HepG2 (cell line): ENCODE measurements around the gene SH2D1B. TPM values are rescaled to one million over a fixed set of nuclear protein-coding genes. Genes with fewer than 3 reads are reported as not detected.

Experiments
- ATAC-seq: fragments of 200-7000 bp; cut with Tn5 transposase; 3 replicates; pipeline ENCODE4 v1.9.1; 2020; ENCODE audit warnings: mild to moderate bottlenecking, moderate library complexity
- BruUV-seq: library from RNA; stranded (reverse); fragments of 400-500 nt; replicated peaks from 2 replicates; lab custom pipeline; 2021; lab: Mats Ljungman, UMichigan
- CTCF ChIA-PET: fragments of 300-600 bp; formaldehyde crosslinking; extraction: SDS; loops from one replicate; lab custom pipeline; 2021; ENCODE audit warnings: low total read pairs, inconsistent platforms, low intra/inter-chr PET ratio; lab: Yijun Ruan, JAX
- POLR2A ChIA-PET: fragments of 350-600 bp; sonication (Branson Sonifier 250); formaldehyde crosslinking; loops from one replicate; lab custom pipeline; 2020; ENCODE audit warnings: antibody characterized with exemption, inconsistent platforms; lab: Yijun Ruan, JAX
- DNase-seq: peaks from one replicate; pipeline ENCODE4 v3.0.0-alpha.2; 2015; ENCODE audit warnings: low spot score
- FAIRE-seq: peaks from 3 replicates; lab custom pipeline; 2011; peaks lifted over from hg19 to GRCh38; lab: Jason Lieb, UNC
- H2AFZ ChIP-seq: one replicate; pipeline ENCODE4 v1.6.1; 2011; ENCODE audit warnings: low read length, inconsistent platforms
- H3K27ac ChIP-seq: fragments of 300-600 bp; 3 replicates; pipeline ENCODE4 v1.8.0; 2011; ENCODE audit warnings: mixed run types, mild to moderate bottlenecking, mixed read lengths, low read length, inconsistent platforms; ENCODE audit not compliant: insufficient read depth; ENCODE audit errors: extremely low read length
- H3K27me3 ChIP-seq, 2 experiments: fragments of 200-600 bp in 1 of 2; 2 replicates in 1 of 2; 3 replicates in 1 of 2; pipeline versions ENCODE4 v1.6.0 to v1.8.0; 2011; ENCODE audit warnings: low read length in 2 of 2, mild to moderate bottlenecking in 2 of 2, moderate library complexity in 2 of 2, inconsistent platforms in 1 of 2; ENCODE audit not compliant: insufficient read depth in 2 of 2, control insufficient read depth in 1 of 2
- H3K36me3 ChIP-seq, 2 experiments: fragments of 200-600 bp in 1 of 2; replicated peaks in 1 of 2; 2 replicates in 1 of 2; 3 replicates in 1 of 2; pipeline versions ENCODE4 v1.5.1 to v1.8.0; 2011; ENCODE audit warnings: low read length in 2 of 2, inconsistent platforms in 1 of 2; ENCODE audit not compliant: insufficient read depth in 2 of 2, control insufficient read depth in 1 of 2
- H3K4me1 ChIP-seq: 2 replicates; pipeline ENCODE4 v1.5.1; 2012; ENCODE audit warnings: low read length, inconsistent platforms; ENCODE audit not compliant: insufficient read depth
- H3K4me2 ChIP-seq: 2 replicates; pipeline ENCODE4 v1.6.0; 2011; ENCODE audit warnings: low read depth, low read length, inconsistent platforms
- H3K4me3 ChIP-seq, 3 experiments: fragments of 200-600 bp in 1 of 3; sonication (generic), shearing (Covaris generic) in 1 of 3; replicated peaks in 1 of 3; 2 replicates each; pipeline ENCODE4 v1.5.1; 2011 to 2016; ENCODE audit warnings: low read length in 3 of 3, inconsistent platforms in 2 of 3, low read depth in 2 of 3, mild to moderate bottlenecking in 2 of 3, control low read depth in 1 of 3, mixed read lengths in 1 of 3; ENCODE audit not compliant: insufficient read depth in 1 of 3
- H3K79me2 ChIP-seq: one replicate; pipeline ENCODE4 v1.6.1; 2011; ENCODE audit warnings: low read length, inconsistent platforms; ENCODE audit not compliant: insufficient read depth
- H3K9ac ChIP-seq: 2 replicates; pipeline ENCODE4 v1.6.0; 2011; ENCODE audit warnings: mild to moderate bottlenecking, low read depth, low read length, inconsistent platforms; ENCODE audit not compliant: insufficient read depth
- H3K9me3 ChIP-seq: 2 replicates; pipeline ENCODE4 v1.5.1; 2012; ENCODE audit warnings: mild to moderate bottlenecking, low read length
- H4K20me1 ChIP-seq: 2 replicates; pipeline ENCODE4 v1.6.0; 2011; ENCODE audit warnings: inconsistent platforms, mild to moderate bottlenecking, low read length, moderate library complexity; ENCODE audit not compliant: insufficient read depth
- AKAP8 ChIP-seq: sonication (generic); formaldehyde crosslinking; IDR thresholded peaks from 2 replicates; pipeline ENCODE4 v1.5.1; 2020; ENCODE audit warnings: mild to moderate bottlenecking, missing genetic modification reagents
- ATF6 ChIP-seq: sonication (generic); formaldehyde crosslinking; conservative IDR thresholded peaks from 2 replicates; pipeline ENCODE4 v1.4.0; 2020; ENCODE audit warnings: missing genetic modification reagents
- CEBPB ChIP-seq: IDR thresholded peaks from 2 replicates; pipeline ENCODE4 v1.6.1; 2011; ENCODE audit warnings: low read depth, low read length, improper control_type of control experiment, borderline replicate concordance
- DDIT3 ChIP-seq: sonication (generic); formaldehyde crosslinking; IDR thresholded peaks from 2 replicates; pipeline ENCODE4 v1.4.0; 2020; ENCODE audit warnings: mild to moderate bottlenecking, missing genetic modification reagents
- KDM2A ChIP-seq: sonication (generic); formaldehyde crosslinking; IDR thresholded peaks from 2 replicates; pipeline ENCODE4 v1.4.0; 2020; ENCODE audit warnings: low read depth, missing genetic modification reagents, borderline replicate concordance
- MBD4 ChIP-seq: IDR thresholded peaks from 2 replicates; pipeline ENCODE4 v1.6.1; 2012; ENCODE audit warnings: low read length, inconsistent platforms, borderline replicate concordance
- MZF1 ChIP-seq: sonication (generic); formaldehyde crosslinking; IDR thresholded peaks from 2 replicates; pipeline ENCODE4 v1.8.1; 2023; ENCODE audit warnings: mild to moderate bottlenecking, missing genetic modification reagents, borderline replicate concordance
- PATZ1 ChIP-seq: sonication (generic); formaldehyde crosslinking; IDR thresholded peaks from 2 replicates; pipeline ENCODE4 v1.4.0; 2020; ENCODE audit warnings: missing genetic modification reagents
- PHF21A ChIP-seq: sonication (generic); formaldehyde crosslinking; IDR thresholded peaks from 2 replicates; pipeline ENCODE4 v1.5.0; 2020; ENCODE audit warnings: mild to moderate bottlenecking, missing genetic modification reagents
- SIX4 ChIP-seq: sonication (generic); formaldehyde crosslinking; IDR thresholded peaks from 2 replicates; pipeline ENCODE4 v1.4.0; 2020; ENCODE audit warnings: missing genetic modification reagents
- TAF1 ChIP-seq: sonication (generic); formaldehyde crosslinking; IDR thresholded peaks from 2 replicates; pipeline ENCODE4 v1.4.0; 2020; ENCODE audit warnings: missing genetic modification reagents
- TBX3 ChIP-seq: fragments of 450-650 bp; IDR thresholded peaks from 2 replicates; pipeline ENCODE4 v1.6.1; 2017; ENCODE audit warnings: antibody characterized with exemption, mild to moderate bottlenecking, inconsistent platforms, borderline replicate concordance
- TCF7L2 ChIP-seq: IDR thresholded peaks from 2 replicates; pipeline ENCODE4 v1.6.1; 2011; ENCODE audit warnings: mild to moderate bottlenecking, low read depth, low read length, moderate library complexity
- THYN1 ChIP-seq: sonication (generic); formaldehyde crosslinking; IDR thresholded peaks from 2 replicates; pipeline ENCODE4 v1.8.1; 2023; ENCODE audit warnings: low read depth, mild to moderate bottlenecking, moderate library complexity, missing genetic modification reagents, borderline replicate concordance
- ZNF430 ChIP-seq: sonication (generic); formaldehyde crosslinking; IDR thresholded peaks from 2 replicates; pipeline ENCODE4 v1.9.0; 2021; ENCODE audit warnings: mild to moderate bottlenecking, missing genetic modification reagents
- ZNF468 ChIP-seq: sonication (generic); formaldehyde crosslinking; IDR thresholded peaks from 2 replicates; pipeline ENCODE4 v1.8.0; 2022; ENCODE audit warnings: mild to moderate bottlenecking, moderate library complexity, missing genetic modification reagents
- ZNF644 ChIP-seq: IDR thresholded peaks from 2 replicates; pipeline ENCODE4 v1.6.1; 2016; ENCODE audit warnings: low read depth
- ZNF7 ChIP-seq: IDR thresholded peaks from 2 replicates; pipeline ENCODE4 v1.6.1; 2016; ENCODE audit warnings: missing biosample characterization, missing genetic modification reagents
- WGBS: methylation state at CpG from one replicate; pipeline ENCODE4 v1.1.6; 2017; ENCODE audit warnings: low lambda C conversion rate; 5-methylcytosine and 5-hydroxymethylcytosine counted together
- in situ Hi-C: cut with HindIII; loops from 2 replicates; pipeline ENCODE4 v1.10.0; 2017; ENCODE audit warnings: low pct_unique_long_range_greater_than_20kb; ENCODE audit not compliant: extremely low pct_ligation_motif_present
- intact Hi-C: fragments of 100-400 bp; cut with micrococcal nuclease; formaldehyde crosslinking; loops from one replicate; pipeline ENCODE4 v1.10.0; 2022; ENCODE audit not compliant: unreplicated experiment
- polyA plus RNA-seq, 8 experiments: library from polyadenylated mRNA; depleted of rRNA in 3 of 8; stranded (reverse) in 7 of 8; unstranded in 1 of 8; fragments of >200 nt; fragmentation: Illumina TruSeq in 4 of 8; extraction: Trizol in 4 of 8; gene quantifications; 2 replicates each; pipeline versions ENCODE4 v1.2.1 to v1.2.3, GENCODE V29; 2011 to 2016; ENCODE audit warnings: low read depth in 4 of 8, missing spikeins in 1 of 8, mixed read lengths in 1 of 8; ENCODE audit not compliant: insufficient read depth in 1 of 8
- total RNA-seq, 5 experiments: library from RNA; depleted of rRNA; stranded (reverse); fragments of >200 nt; fragmentation: Illumina TruSeq; extraction: Trizol; gene quantifications; 2 replicates each; pipeline ENCODE4 v1.2.3, GENCODE V29; 2016; ENCODE audit warnings: low read depth in 1 of 5

Gene SH2D1B
- total and polyA plus RNA-seq, 2 of the 13 experiments (the other 11 are each of a cell fraction or from before 2014, with no cell fraction given): not detected

GRCh38 chr1:162363823-162364222, 48.1 kb downstream of the SH2D1B start:
- in situ Hi-C loops: no loop called here
- no peak overlapping the region for H2AFZ ChIP-seq
- ATAC-seq (no peak), FAIRE-seq (no peak), DNase-seq (no peak)
- no peak overlapping the region for H3K4me3 ChIP-seq
- BruUV-seq: no TSS peak
- H3K27me3 ChIP-seq: no peaks in the 10 kb centered on the region
- POLR2A ChIA-PET: no interaction called here
- no peaks in the 10 kb centered on the region for H3K4me1 ChIP-seq
- CTCF ChIA-PET: no interaction called here
- no peak overlapping the region for H3K9ac ChIP-seq
- no peak overlapping the region for H3K4me2 ChIP-seq
- H4K20me1 ChIP-seq: no peaks in the 10 kb centered on the region
- no peak overlapping the region for H3K27ac ChIP-seq
- H3K9me3 ChIP-seq: no peaks in the 10 kb centered on the region
- H3K36me3 ChIP-seq: peaks cover 19 to 56% of the 10 kb centered on the region in 2 experiments
- TF ChIP-seq ZNF7 (no peak), ZNF430 (no peak), DDIT3 (CRISPR knock-in tag) (no peak), AKAP8 (CRISPR knock-in tag) (no peak), PHF21A (CRISPR knock-in tag) (no peak), ZNF644 (no peak), TCF7L2 (no peak), MZF1 (CRISPR knock-in tag) (no peak)
- 100% methylated on average over 2 of the region's 3 CpGs for WGBS
- intact Hi-C loops: no loop called here
- no peaks in the 10 kb centered on the region for H3K79me2 ChIP-seq

- in situ Hi-C loops (no loop called here), intact Hi-C loops (no loop called here)
- no peak for DNase-seq
- ChIA-PET CTCF (no interaction called here), POLR2A (no interaction called here)
- H3K79me2 ChIP-seq: no peaks in the 10 kb centered on the region
- H3K4me2 ChIP-seq: no peak overlapping the region
- H3K9me3 ChIP-seq: no peaks in the 10 kb centered on the region
- no peaks in the 10 kb centered on the region for H4K20me1 ChIP-seq
- no peak overlapping the region for H3K27ac ChIP-seq
- H3K4me1 ChIP-seq: no peaks in the 10 kb centered on the region
- H3K36me3 ChIP-seq: peaks cover 17 to 66% of the 10 kb centered on the region in 2 experiments
- H2AFZ ChIP-seq: no peak overlapping the region
- 98% methylated on average over 4 of the region's 5 CpGs for WGBS
- ATAC-seq: no peak
- BruUV-seq: no TSS peak
- no peak for FAIRE-seq
- no peaks in the 10 kb centered on the region for H3K27me3 ChIP-seq
- no peak overlapping the region for H3K4me3 ChIP-seq
- H3K9ac ChIP-seq: no peak overlapping the region
- TF ChIP-seq SIX4 (CRISPR knock-in tag): no peak
- TF ChIP-seq MBD4: no peak
- no peak for TF ChIP-seq KDM2A
- TF ChIP-seq PATZ1 (CRISPR knock-in tag): no peak
- TF ChIP-seq ATF6: no peak
- no peak for TF ChIP-seq THYN1
- no peak for TF ChIP-seq ZNF468 (CRISPR knock-in tag)
- no peak for TF ChIP-seq TBX3
- TF ChIP-seq TAF1 (CRISPR knock-in tag): no peak
- TF ChIP-seq CEBPB: no peak
Observed at GRCh38 chr1:162361349-162361748, 50.6 kb downstream of the SH2D1B start.
